GM23248 (cell line): ENCODE results near the gene FAM229A. TPM values are rescaled to one million over a fixed set of nuclear protein-coding genes. Genes with fewer than 3 reads are reported as not detected.

ENCODE experiments used
- DNase-seq: peaks from one replicate; pipeline ENCODE4 v3.0.0-alpha.2; 2015
- H2AFZ ChIP-seq: fragments of 200-600 bp; sonication (generic); 2 replicates; pipeline ENCODE4 v1.6.1; 2016; ENCODE audit warnings: antibody characterized with exemption
- H3F3A ChIP-seq: fragments of 200-600 bp; sonication (generic); 2 replicates; pipeline ENCODE4 v1.6.1; 2016; ENCODE audit warnings: mild to moderate bottlenecking, antibody characterized with exemption, mixed run types; ENCODE audit not compliant: insufficient read depth
- H3K27ac ChIP-seq: fragments of 200-600 bp; sonication (generic); 2 replicates; pipeline ENCODE4 v1.5.1; 2016; ENCODE audit warnings: mild to moderate bottlenecking
- H3K27me3 ChIP-seq: fragments of 200-600 bp; sonication (generic); replicated peaks from 2 replicates; pipeline ENCODE4 v1.6.1; 2016; ENCODE audit warnings: mild to moderate bottlenecking; ENCODE audit not compliant: insufficient read depth
- H3K36me3 ChIP-seq: fragments of 200-600 bp; sonication (generic); 2 replicates; pipeline ENCODE4 v1.6.1; 2016; ENCODE audit warnings: low read depth, mild to moderate bottlenecking
- H3K4me1 ChIP-seq: fragments of 200-600 bp; sonication (generic); 2 replicates; pipeline ENCODE4 v1.6.1; 2016; ENCODE audit warnings: mild to moderate bottlenecking; ENCODE audit not compliant: insufficient read depth
- H3K4me2 ChIP-seq: fragments of 200-600 bp; sonication (generic); one replicate; pipeline ENCODE4 v1.6.1; 2016; ENCODE audit warnings: mild to moderate bottlenecking; ENCODE audit not compliant: unreplicated experiment
- H3K4me3 ChIP-seq: fragments of 200-600 bp; sonication (generic); 2 replicates; pipeline ENCODE4 v1.5.1; 2016; ENCODE audit warnings: mild to moderate bottlenecking
- H3K79me2 ChIP-seq: fragments of 200-600 bp; sonication (generic); 2 replicates; pipeline ENCODE4 v1.6.1; 2016; ENCODE audit warnings: mild to moderate bottlenecking; ENCODE audit not compliant: insufficient read depth
- H3K9ac ChIP-seq: fragments of 200-600 bp; sonication (generic); 2 replicates; pipeline ENCODE4 v1.6.1; 2016; ENCODE audit warnings: mild to moderate bottlenecking
- H3K9me2 ChIP-seq: fragments of 200-600 bp; sonication (generic); 2 replicates; pipeline ENCODE4 v1.6.1; 2016; ENCODE audit warnings: mixed run types, mild to moderate bottlenecking, moderate library complexity; ENCODE audit not compliant: insufficient read depth
- H3K9me3 ChIP-seq: fragments of 200-600 bp; sonication (generic); one replicate; pipeline ENCODE4 v1.6.1; 2017; ENCODE audit warnings: low read depth
- H4K20me1 ChIP-seq: fragments of 200-600 bp; sonication (generic); 2 replicates; pipeline ENCODE4 v1.6.0; 2016; ENCODE audit not compliant: insufficient read depth
- EZH2 ChIP-seq: fragments of 200-600 bp; sonication (generic); IDR thresholded peaks from 2 replicates; pipeline ENCODE4 v1.6.1; 2018; ENCODE audit warnings: antibody characterized with exemption, mild to moderate bottlenecking; ENCODE audit not compliant: insufficient read depth, poor library complexity, severe bottlenecking
- EZH2phosphoT487 ChIP-seq: fragments of 200-600 bp; sonication (generic); IDR thresholded peaks from 2 replicates; pipeline ENCODE4 v1.6.1; 2018; ENCODE audit warnings: antibody characterized with exemption, moderate library complexity, mild to moderate bottlenecking, low read depth; ENCODE audit not compliant: insufficient read depth
- WGBS, 2 experiments: methylation state at CpG; one replicate each; pipeline ENCODE4 v1.1.6; 2015 to 2017; ENCODE audit warnings: low lambda C conversion rate in 2 of 2, low coverage in 1 of 2; ENCODE audit errors: missing lambda C conversion rate in 2 of 2; 5-methylcytosine and 5-hydroxymethylcytosine counted together
- in situ Hi-C: fragments of 300-500 bp; cut with MboI; formaldehyde crosslinking; loops from 2 replicates; pipeline ENCODE4 v1.15.0; 2020
- polyA plus RNA-seq: library from polyadenylated mRNA; unstranded; fragments of >200 nt; fragmentation: Nextera tagmentation; extraction: Ambion mirVana; gene quantifications from 2 replicates; pipeline ENCODE4 v1.2.1, GENCODE V29; 2016
- total RNA-seq: library from RNA; depleted of rRNA; stranded (reverse); fragments of >200 nt; shearing (Covaris generic); gene quantifications from 2 replicates; pipeline ENCODE4 v1.2.3, GENCODE V29; 2014

FAM229A gene
- total and polyA plus RNA-seq, 2 experiments from 2014 or later: 2.9 to 3.2 TPM

DNA sequence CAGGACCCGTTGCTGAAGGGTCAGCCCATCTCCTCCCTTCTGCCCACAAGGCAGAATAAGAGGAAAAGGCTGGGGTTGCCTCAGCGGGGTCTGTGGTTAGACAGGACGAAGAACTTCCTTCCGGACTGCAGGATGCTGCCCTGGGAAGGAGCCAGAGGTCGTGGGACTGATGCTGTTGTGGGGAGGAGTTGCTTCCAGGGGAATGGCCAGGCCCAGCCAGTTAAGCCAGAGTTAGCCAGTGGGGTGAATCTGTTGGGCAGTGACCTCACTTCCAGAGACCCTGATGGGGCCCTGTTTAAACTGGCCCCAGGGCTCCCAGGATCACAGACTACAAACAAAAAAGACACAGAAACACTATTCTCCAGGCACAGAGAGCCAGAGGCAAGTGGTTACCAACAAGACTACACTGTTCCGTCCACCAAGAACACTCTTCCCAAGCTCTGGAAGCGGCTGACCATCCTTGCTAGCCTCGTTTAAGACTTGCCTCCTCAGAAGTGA lies 13.0 kb downstream of the FAM229A start:
- no peaks in the 10 kb centered on the region for H3K79me2 ChIP-seq
- no peak for DNase-seq
- peaks cover 12% of the 10 kb centered on the region; the same call in 1 of the 2 replicates for H3F3A ChIP-seq
- TF ChIP-seq EZH2 (no peak), EZH2phosphoT487 (no peak)
- H3K27ac ChIP-seq: no peak overlapping the region
- H3K9me2 ChIP-seq: no peaks in the 10 kb centered on the region
- in situ Hi-C loops: no loop called here
- H4K20me1 ChIP-seq: no peaks in the 10 kb centered on the region
- no peaks in the 10 kb centered on the region for H3K27me3 ChIP-seq
- no peaks in the 10 kb centered on the region for H3K9me3 ChIP-seq
- H3K36me3 ChIP-seq: no peaks in the 10 kb centered on the region
- H3K4me1 ChIP-seq: peaks cover 23% of the 10 kb centered on the region
- H3K4me3 ChIP-seq: no peak overlapping the region
- H2AFZ ChIP-seq: no peak overlapping the region
- no peak overlapping the region for H3K9ac ChIP-seq
- no peak overlapping the region for H3K4me2 ChIP-seq
- 63 to 66% methylated on average over 8 of the region's 8 CpGs for WGBS, 2 experiments

DNA sequence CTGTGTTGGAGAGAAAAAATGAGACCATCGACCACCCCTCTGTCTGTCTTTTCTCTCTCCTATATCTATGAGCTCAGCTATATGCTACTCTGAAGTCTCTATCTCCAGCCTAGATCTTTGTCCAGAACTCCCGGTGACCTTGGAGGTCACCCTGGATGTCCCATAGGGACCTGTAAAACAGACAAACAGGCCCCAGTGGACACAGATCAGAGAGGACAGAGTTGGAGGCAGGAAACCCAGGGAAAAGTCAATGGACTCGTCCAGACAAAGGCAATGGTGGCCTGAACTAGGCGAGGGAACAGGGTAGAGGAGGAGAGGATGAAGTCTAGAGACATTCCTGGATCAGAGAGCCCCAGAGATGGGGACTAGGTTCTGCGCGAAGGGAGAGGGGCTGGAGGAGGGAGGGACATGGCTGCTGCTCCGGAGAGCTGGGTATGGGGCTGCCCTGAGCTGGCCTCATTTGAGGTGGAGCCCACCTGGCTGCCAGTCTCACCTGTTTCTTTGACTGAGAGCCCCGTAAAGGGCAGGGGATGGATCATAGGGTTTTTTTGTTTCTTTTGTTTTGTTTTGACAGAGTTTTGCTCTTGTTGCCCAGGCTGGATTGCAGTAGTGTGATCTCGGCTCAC lies 15.6 kb downstream of the FAM229A start:
- H3K9ac ChIP-seq: no peak overlapping the region
- H3K4me3 ChIP-seq: no peak overlapping the region
- no peaks in the 10 kb centered on the region for H4K20me1 ChIP-seq
- H3K27me3 ChIP-seq: no peaks in the 10 kb centered on the region
- 76 to 77% methylated on average over 9 of the region's 9 CpGs for WGBS, 2 experiments
- no peaks in the 10 kb centered on the region for H3K9me2 ChIP-seq
- H3K79me2 ChIP-seq: no peaks in the 10 kb centered on the region
- H3K9me3 ChIP-seq: no peaks in the 10 kb centered on the region
- no peak for DNase-seq
- TF ChIP-seq EZH2 (no peak), EZH2phosphoT487 (no peak)
- H3F3A ChIP-seq: no peaks in the 10 kb centered on the region
- H2AFZ ChIP-seq: no peak overlapping the region
- no peaks in the 10 kb centered on the region for H3K4me1 ChIP-seq
- no peak overlapping the region for H3K4me2 ChIP-seq
- H3K36me3 ChIP-seq: no peaks in the 10 kb centered on the region
- in situ Hi-C loops: no loop called here
- no peak overlapping the region for H3K27ac ChIP-seq

DNA sequence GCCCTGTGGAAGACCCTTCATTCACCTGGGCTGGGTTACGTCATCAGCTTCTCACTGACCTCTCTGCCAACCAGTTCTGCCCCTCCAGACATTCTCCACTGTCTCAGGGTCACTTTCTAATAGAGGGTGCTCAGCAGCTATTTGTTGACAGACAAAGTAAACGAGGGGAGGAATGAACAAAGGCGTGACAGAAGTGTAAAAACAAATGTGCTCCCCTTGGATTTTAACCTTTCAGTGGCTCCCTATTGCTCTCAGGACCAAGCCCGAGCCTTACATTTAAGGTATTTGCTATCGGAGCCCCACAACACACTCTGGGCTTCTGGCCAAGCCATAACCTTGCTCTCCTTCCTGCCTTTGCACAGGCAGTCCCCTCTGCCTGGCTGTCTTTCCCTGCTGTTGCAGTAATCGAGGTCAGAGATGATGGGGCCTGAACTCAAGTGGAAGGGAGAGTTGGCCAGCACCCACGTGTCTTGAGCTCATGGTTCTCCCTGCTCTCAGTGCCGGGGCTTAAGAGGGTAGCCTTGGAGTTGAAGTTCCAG lies 16.9 kb downstream of the FAM229A start:
- no peaks in the 10 kb centered on the region for H3K9me2 ChIP-seq
- no peak overlapping the region for H3K4me3 ChIP-seq
- H3K9me3 ChIP-seq: no peaks in the 10 kb centered on the region
- H3K27ac ChIP-seq: no peak overlapping the region
- H3K36me3 ChIP-seq: no peaks in the 10 kb centered on the region
- no peaks in the 10 kb centered on the region for H3K79me2 ChIP-seq
- H3K4me1 ChIP-seq: no peaks in the 10 kb centered on the region
- TF ChIP-seq EZH2phosphoT487 (no peak), EZH2 (no peak)
- H2AFZ ChIP-seq: no peak overlapping the region
- DNase-seq: no peak
- no peak overlapping the region for H3K4me2 ChIP-seq
- no peaks in the 10 kb centered on the region for H3K27me3 ChIP-seq
- no peak overlapping the region for H3K9ac ChIP-seq
- no peaks in the 10 kb centered on the region for H4K20me1 ChIP-seq
- no peaks in the 10 kb centered on the region for H3F3A ChIP-seq
- WGBS, 2 experiments: 78 to 83% methylated on average over 8 of the region's 8 CpGs
- in situ Hi-C loops: no loop called here

DNA sequence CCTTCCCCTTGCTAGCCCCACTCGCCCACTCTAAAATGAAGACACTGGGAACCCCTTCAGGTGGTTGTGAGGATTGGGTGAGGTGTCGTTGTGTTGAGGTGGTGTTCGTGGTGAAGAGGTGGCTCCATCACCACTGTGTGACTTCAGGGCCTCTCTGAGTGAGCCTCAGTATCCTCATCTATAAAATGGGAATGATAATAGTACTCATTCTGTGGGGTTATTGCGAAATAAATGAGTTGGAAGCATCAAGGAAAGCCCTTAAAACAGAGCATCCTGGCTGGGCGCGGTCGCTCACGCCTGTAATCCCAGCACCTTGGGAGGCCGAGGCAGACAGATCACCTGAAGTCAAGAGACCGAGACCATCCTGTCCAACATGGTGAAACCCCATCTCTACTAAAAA lies 19.6 kb downstream of the FAM229A start:
- no peak for DNase-seq
- no peaks in the 10 kb centered on the region for H3K36me3 ChIP-seq
- H3K4me2 ChIP-seq: no peak overlapping the region
- no peaks in the 10 kb centered on the region for H3K79me2 ChIP-seq
- in situ Hi-C loops: no loop called here
- H3K9me2 ChIP-seq: no peaks in the 10 kb centered on the region
- no peaks in the 10 kb centered on the region for H3K27me3 ChIP-seq
- H3K9ac ChIP-seq: no peak overlapping the region
- no peaks in the 10 kb centered on the region for H3K9me3 ChIP-seq
- no peaks in the 10 kb centered on the region for H4K20me1 ChIP-seq
- H3K4me1 ChIP-seq: 0 out of 2 replicates have a peak, but pooled peaks cover 3% of the 10 kb centered on the region
- TF ChIP-seq EZH2 (no peak), EZH2phosphoT487 (no peak)
- H3F3A ChIP-seq: peaks cover 9% of the 10 kb centered on the region; the same call in 1 of the 2 replicates
- H3K27ac ChIP-seq: no peak overlapping the region
- no peak overlapping the region for H2AFZ ChIP-seq
- no peak overlapping the region for H3K4me3 ChIP-seq
- 86 to 88% methylated on average over 10 of the region's 10 CpGs for WGBS, 2 experiments
